CD4-positive, alpha-beta T cell treated with Interferon alpha-2 for 1 hour (primary cell): ENCODE measurements around the gene AKAIN1.

Source experiments
- DNase-seq, 2 donors: peaks; one replicate each; pipeline ENCODE4 v3.0.0-alpha.2; 2020 to 2022

The AKAIN1 gene

GRCh38 chr18:5158587-5158986, 38.5 kb downstream of the AKAIN1 start:
- DNase-seq, result no peak

GRCh38 chr18:5158172-5158571, 38.9 kb downstream of the AKAIN1 start:
- DNase-seq, result no peak

- no peak for DNase-seq
These were observed 41.2 kb downstream of the AKAIN1 start for GRCh38 chr18:5155907-5156287.

- no peak for DNase-seq
These were observed 41.7 kb downstream of the AKAIN1 start for GRCh38 chr18:5155218-5155906.

GRCh38 chr18:5152343-5153020, 44.6 kb downstream of the AKAIN1 start:
- DNase-seq, result no peak

- no peak for DNase-seq
These were observed 46.2 kb downstream of the AKAIN1 start for GRCh38 chr18:5150894-5151293.

GRCh38 chr18:5146093-5146492, 51.0 kb downstream of the AKAIN1 start:
- no peak for DNase-seq

GRCh38 chr18:5145168-5145825, 51.8 kb downstream of the AKAIN1 start:
- no peak for DNase-seq

GRCh38 chr18:5144629-5145028, 52.4 kb downstream of the AKAIN1 start:
- no peak for DNase-seq

GRCh38 chr18:5142859-5143258, 54.2 kb downstream of the AKAIN1 start:
- no peak for DNase-seq

- no peak for DNase-seq
These were observed 54.9 kb downstream of the AKAIN1 start for GRCh38 chr18:5142131-5142530.

- no peak for DNase-seq
These were observed 59.8 kb downstream of the AKAIN1 start for GRCh38 chr18:5137261-5137660.

- no peak for DNase-seq
These were observed 64.1 kb downstream of the AKAIN1 start for GRCh38 chr18:5132987-5133386.

- no peak for DNase-seq
These were observed 74.8 kb downstream of the AKAIN1 start for GRCh38 chr18:5122272-5122671.

GRCh38 chr18:5110266-5110665, 86.8 kb downstream of the AKAIN1 start:
- DNase-seq, result no peak

GRCh38 chr18:5107988-5108387, 89.1 kb downstream of the AKAIN1 start:
- DNase-seq, result no peak

GRCh38 chr18:5106730-5107129, 90.3 kb downstream of the AKAIN1 start:
- no peak for DNase-seq

- DNase-seq, result no peak
These were observed 92.8 kb downstream of the AKAIN1 start for GRCh38 chr18:5104246-5104645.

- no peak for DNase-seq
These were observed 93.4 kb downstream of the AKAIN1 start for GRCh38 chr18:5103693-5104092.

GRCh38 chr18:5103286-5103685, 93.8 kb downstream of the AKAIN1 start:
- no peak for DNase-seq

GRCh38 chr18:5097116-5097703, 99.8 kb downstream of the AKAIN1 start:
- DNase-seq, result no peak

- no peak for DNase-seq
These were observed 101.8 kb downstream of the AKAIN1 start for GRCh38 chr18:5095239-5095638.

- DNase-seq, result no peak
These were observed 103.2 kb downstream of the AKAIN1 start for GRCh38 chr18:5093902-5094301.
